Stimulated activated CD4-positive, alpha-beta T cell treated with anti-CD3 and anti-CD28 coated beads, Interleukin-1b, Interleukin-23, amount 100 ng/mL, for 4 hours (primary cell): Measurements from ENCODE around the gene TPP2.
A peak's percentile ranks its signal among the peaks of the same experiment; 100 is the strongest.

Experiments
- DNase-seq, 2 donors: peaks; one replicate each; pipeline ENCODE4 v3.0.0-alpha.2; 2020; ENCODE audit warnings: low read depth in 2 of 2

TPP2 gene

DNA sequence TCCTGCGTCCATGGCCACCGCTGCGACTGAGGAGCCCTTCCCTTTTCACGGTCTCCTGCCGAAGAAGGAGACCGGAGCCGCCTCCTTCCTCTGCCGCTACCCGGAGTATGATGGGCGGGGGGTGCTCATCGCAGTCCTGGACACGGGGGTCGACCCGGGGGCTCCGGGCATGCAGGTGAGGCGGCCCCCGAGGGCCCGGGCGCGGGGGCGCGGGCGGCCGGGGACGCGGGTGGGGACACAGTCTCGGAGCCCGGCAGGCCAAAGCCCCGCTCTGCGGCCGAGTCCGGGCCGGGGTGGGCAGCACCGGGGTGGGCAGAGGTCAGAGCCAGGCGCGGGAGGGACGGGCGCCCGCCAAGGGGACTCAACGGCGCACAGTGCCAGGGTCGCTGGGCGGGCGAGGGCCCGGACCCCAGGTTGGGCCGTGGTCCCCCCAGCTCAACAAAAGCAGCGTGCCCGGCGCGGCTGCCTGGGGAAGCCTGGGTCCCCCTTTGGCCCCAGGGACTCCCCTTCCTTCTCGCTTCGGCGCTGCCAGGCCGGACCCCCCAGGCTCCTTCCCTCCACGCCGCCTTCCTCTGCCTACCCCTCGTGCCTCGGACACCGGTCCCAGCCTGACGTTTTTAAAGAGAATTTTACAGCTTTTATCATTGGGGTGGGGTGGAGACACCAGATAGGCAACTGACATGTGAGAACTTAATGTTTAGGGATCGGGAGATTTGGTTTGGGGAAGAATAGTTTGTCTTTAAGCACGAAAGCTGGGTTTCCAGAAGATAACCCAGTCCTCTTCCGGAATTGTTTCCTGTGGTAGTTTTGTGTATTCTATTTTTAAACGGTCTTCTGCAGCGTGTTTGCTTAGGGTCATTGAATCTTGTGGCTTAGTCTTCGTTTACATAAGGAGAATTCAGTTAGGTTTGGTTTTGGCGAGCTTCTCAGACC, 509 bp downstream of the TPP2 start:
- peak in 1 of 2 donors; percentile 15 for DNase-seq

DNA sequence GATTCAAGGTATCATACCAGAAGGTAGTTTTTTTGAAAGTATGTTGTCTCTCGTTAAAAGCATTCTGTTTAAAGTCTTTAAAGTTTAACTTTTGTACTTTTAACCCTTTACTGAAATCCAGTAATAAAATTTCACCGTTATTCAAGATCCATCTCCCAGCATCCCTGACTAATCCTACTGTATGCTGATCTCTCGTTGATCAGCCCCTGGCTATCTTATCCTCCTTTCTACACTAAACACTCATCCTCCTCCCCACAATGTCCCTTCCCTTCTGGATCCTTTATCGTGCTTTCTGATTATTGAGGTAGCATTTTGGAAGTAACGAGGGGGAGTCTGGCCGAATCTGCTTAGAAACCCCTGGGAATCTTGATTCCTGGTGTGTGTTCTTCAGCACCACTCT, 1.3 kb downstream of the TPP2 start:
- no peak for DNase-seq

DNA sequence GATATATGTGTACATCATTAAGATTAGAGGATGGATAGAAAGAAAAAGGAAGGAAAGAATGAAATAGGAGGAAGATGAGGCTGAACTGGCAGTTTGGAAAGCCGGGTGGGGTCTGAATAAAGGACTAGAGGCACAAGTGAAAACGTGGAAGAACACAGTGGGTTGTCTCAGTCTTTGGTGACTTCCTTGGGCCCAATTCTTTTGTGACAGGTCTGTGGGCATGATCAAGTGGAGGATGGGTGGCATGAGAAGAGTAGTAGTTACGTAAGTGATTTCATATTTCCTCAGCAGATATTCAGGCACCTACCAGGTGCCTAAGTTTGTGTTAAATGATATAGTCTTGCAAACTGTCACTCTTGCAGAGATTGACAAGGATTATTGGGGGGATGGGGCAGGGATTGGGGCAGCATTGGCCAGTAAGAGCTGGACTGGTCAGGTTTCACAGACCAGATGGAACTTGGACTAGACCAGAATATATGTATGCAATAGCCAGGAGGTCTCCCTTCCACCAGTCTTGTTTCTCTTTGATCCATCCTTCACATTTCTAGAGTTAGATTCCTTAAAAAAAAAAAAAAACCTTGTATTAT, 2.7 kb downstream of the TPP2 start:
- no peak for DNase-seq

DNA sequence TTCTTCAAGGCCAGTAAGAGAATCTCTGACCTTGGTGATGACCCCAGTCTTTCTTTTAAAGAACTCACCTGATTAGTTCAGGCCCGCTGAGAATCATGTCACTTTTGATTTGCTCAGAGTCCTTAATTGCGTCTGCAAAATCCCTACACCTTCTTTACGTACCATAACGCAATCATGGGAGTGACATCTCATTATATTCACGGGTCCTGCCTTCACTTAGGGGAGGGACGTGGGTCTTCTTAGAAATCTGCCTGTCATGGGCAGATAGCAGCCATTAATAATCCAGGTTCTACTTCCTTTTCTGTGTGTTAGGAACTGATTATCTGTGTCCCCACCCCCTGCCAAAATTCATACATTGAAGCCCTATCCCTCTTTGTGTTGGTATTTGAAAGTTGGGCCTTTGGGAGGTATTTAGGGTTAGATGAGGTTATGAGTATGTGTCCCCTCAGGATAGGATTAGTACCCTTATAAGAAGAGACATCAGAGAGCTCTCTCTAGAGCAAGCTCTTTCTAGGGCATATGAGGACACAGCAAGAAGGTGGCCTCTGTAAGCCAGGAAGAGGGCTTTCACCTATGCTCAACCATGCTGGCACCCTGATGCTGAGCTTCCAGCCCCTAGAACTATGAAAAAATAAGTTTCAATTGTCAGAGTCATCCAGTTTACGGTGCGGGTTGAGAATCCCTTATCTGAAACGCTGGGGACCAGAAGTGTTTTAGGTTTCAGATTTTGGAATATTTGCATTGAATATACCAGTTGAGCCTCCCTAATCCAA, 9.9 kb downstream of the TPP2 start:
- DNase-seq, result no peak

DNA sequence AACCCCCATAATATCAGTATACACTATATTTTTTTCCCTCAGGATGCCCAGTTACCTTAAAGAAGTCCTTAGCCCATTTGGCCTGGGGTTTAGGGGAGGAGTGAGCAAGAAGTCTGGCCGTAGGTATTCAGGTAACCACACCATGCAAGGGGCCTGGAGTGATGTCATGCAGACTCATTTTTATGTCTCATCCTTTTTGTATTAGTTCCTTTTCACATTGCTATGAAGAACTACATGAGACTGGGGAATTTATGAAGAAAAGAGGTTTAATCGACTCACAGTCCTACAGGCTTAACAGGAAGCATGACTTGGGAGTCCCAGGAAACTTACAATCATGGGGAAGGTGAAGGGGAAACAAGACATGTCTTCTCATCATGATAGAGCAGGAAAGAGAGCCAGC, 12.2 kb downstream of the TPP2 start:
- no peak for DNase-seq

DNA sequence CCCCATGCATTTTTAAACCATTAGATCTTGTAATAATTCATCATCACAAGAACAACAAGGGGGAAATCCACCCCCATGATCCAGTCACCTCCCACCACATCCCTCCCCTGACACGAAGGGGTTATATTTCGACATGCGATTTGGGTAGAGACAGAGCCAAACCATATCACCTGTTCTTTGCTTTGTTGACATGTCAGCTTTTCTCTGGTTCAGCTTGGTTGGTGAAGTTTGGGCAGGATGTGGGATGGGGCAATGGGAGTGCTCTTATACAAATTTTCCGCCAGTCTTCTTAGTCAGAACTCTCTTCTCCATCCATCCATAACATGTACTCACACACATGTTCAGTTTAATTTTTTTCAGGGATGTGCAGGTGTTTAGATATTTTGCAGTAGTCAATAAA, 12.9 kb downstream of the TPP2 start:
- no peak for DNase-seq

DNA sequence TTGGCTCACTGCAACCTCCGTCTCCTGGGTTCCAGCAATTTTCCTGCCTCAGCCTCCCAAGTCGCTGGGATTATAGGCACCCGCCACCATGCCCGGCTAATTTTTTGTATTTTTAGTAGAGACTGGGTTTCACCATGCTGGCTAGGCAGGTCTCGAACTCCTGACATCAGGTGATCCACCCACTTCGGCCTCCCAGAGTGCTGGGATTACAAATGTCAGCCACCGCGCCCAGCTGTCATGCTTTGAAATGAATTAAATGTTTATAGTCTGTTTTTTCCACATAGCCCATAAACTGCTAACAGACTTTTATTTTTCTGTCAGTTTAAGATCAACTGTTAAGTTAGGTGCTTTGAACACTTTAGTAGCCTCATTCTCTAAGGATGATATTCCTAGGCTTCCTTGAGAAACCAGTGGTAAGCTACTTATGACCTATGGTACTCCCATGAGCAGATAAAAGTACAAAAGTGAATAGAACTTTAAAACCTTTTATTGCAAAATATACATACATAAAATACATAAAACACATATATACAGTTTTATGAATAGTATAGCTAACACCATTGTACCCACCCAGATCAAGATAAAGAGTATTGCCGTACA, 13.6 kb downstream of the TPP2 start:
- DNase-seq, result no peak

DNA sequence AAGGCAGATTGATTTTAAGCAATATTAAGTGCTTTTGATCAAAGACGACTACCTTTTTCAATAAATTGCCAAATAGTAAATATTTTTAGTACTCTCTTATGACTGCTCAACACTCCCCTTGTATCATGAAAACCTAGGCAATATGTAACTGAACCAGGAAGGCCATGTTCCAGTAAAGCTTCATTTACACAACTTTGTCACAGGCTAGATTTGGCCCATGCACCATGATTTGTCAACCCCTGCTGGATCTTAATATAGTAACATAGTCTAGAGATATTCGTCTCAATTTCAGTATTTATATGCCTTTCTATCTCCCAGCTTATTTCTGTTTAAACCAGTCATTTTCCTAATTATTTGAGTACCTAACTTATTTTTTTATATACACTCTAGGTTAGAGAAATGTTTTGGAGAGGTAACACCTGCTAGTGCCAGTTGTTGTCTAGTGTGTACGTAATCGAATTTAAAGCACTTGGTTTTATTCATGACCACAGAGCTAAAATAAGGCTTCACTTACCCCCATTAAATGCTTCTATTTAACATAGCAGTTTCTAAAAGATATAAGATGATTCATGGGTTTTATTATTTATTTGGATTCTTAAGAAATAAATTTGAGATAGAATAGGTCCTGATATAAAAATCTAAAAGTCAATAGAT, 21.0 kb downstream of the TPP2 start:
- no peak for DNase-seq

DNA sequence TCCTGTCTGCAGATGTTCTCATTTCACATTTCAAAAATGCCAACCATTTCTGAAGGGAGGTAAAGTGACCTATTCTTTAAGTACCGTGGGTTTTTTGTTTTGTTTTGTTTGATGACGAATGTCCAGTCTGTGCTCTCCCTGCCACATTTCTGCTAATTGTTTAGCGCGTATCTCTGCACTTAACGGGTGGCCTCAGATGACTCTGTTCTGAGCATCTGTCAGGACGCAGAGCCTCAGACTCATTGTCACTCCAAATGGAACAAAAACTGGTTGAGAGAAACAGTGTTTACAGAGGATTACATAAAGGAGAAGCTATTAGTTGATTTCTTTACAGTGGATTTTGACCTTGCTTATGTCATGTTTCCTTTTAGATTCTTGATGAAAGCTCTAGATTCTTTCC, 23.7 kb downstream of the TPP2 start:
- DNase-seq, result no peak

DNA sequence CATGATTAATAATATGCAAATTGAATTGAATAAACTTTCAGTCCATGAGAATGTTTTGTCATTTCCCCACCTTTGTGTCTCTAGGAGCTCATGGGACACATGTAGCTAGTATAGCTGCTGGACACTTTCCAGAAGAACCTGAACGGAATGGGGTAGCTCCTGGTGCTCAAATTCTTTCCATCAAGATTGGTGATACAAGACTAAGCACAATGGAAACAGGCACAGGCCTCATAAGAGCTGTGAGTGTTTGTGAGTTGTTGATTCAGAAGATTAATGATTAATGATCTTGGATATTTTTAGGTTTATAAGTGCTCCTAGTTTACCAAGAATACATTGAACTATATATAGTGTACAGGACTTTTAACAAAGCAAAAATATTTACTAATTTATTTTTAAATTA, 30.1 kb downstream of the TPP2 start:
- DNase-seq, result no peak

DNA sequence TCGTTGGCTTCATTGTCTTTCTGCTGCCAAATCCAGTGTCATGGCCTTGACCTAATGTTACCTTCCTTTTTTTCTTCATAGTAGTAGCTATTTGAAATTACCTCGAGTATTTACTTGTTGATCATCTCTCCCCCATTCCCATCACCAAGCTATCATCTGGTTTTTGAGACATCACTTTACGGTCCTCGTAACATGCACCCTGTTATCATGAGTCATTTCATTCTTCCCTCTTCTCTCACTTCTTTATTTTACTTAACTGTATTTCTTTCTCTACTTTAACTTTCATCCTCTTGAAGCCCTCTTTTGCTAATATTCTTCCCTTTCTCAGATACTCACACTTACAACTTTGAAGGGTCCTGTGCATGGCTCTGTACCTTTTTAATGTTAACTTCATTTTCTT, 31.8 kb downstream of the TPP2 start:
- DNase-seq, result no peak

DNA sequence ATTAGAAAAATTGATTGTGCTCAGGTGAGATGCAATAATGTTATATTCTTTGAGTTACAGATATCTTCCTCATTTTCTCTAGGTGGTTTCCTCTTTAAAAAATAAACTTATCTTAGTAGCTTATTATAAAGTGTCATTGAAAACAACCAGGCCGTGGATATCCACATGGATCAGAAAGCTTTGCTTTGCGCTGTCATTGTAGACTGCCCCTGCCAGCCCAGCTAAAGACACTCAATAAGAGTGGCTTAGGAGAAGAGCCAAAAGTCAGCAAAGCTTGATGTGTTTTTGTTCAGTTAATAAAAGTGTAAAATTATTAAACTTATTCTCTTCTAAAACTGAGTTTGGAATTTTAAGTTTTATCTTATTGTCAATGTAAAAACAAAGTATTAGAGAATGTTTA, 34.4 kb downstream of the TPP2 start:
- no peak for DNase-seq

DNA sequence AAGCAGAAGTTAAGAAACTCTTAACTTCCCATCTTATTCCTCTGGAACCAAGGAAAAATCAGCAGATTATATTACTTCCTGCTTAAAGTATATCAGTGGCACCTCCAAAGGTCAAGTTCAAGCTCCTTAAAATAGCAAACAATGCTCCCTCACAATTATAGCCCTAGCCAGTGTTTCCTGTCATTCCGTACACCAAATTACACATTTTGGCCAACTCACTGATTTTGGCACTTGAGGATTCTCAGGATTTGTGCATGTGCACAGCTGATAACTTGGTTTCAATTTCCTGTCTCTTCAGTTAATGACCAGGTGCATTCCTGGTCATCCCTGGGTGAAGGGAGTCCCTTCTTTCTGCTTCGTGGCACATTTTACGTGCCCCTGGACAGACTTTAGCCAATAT, 42.0 kb downstream of the TPP2 start:
- no peak for DNase-seq

DNA sequence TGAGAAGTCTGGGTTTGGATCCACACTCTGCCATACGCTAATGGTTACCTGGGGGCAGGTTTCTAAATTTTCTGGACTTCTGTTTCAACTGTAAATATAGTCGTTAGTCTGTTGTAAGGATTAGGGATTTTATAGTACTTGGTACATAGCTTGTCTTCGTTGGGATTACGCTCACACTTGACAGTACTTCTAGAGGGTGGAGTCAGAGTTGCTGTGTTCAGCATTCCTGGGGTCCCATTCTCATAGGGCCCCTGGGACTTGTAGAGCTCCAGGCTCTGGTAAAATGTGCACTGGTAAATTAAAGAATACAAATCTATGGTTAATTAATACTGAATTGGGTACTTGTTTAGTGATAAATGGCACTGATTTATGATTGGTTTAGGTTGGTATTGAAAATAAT, 45.2 kb downstream of the TPP2 start:
- DNase-seq, result no peak

DNA sequence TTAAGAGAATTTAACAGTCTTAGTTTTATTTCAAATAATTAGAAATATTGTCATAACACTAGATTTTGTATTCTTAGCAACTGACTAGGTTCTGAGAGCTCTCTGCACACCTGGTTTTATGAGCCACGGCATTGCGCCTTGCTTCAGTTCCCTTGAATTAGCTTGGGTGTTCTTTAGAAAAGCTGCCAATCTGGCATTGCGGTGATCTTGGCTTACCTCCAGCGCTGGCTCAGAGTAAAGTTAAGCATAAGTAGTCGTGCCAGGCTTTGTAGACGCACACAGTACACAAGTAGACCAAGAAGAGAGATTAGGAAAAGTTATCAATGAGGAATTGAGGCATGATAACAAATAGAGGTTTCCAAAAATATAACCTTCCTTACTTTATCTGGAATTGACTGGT, 45.7 kb downstream of the TPP2 start:
- DNase-seq, result no peak

DNA sequence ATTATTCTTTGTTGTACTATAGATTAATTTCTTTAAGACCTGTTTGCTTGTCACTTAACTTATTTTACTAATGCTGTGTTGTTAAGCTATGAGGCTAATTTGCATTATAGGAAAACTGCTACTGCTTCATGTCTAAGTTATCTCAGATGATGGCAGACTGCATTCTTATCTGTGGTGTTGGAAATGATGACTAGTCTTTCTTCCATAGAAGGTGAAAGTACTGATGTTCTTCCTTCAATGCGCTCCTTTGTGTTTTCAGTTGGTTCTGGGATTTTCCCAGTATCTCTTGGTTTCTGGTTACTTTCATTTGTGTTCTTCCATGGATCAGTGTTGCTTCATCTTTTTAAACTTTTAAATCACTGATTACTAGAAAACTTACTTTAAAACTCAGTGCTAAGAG, 46.9 kb downstream of the TPP2 start:
- no peak for DNase-seq

DNA sequence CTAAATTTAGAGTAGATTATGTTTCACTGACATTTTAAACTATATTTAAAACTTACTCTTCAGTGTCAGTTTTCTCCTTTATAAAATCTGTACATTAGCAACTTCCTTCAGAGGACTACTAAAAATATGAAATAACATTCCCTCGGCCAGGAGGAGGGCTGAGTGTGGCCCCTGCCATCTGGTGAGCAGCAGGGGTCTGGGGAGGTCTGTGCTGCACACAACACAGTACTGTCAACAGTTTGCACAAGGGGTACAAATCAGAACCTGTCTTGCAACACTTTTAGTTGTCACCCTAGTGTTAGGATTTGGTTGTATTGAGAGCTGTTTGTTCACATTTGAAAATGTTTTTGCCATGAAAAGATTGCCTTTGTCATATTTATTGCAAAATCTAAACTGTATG, 48.9 kb downstream of the TPP2 start:
- no peak for DNase-seq

DNA sequence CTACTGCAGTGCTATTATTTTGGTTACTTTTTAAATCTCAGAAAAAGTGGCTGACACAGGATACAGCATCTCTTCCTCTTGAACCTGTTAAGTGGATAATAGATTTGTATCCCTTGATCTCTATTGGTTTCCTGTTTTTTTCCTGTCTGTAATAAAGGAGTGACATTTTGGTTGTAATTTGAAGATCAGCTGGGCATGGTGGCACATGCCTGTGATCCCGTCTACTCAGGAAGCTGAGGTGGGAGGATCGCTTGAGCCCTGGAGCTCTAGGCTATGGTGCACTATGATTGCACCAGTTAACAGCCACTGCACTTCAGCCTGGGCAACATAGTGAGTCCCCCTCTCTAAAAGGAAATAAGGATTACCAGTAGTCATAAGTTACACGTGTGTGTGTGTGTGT, 51.3 kb downstream of the TPP2 start:
- no peak for DNase-seq

DNA sequence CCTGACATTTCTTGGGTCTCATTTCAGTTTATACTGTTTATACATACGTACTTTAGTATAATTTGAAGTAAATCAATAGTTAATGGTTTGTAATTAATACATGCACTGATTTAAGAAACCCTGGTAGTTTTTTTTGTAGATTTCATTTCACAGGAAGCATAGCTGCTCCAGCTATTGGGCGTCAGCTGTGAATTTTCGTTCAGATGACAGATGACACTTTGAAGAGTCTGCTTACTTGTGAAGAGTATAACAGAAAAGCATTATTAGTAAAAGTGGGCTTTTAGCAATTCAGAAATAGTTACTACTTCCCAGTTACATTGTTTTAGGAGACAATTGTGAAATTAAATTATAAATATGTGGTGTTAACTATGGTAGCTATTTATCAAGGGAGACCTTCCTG, 53.7 kb downstream of the TPP2 start:
- DNase-seq, result no peak

DNA sequence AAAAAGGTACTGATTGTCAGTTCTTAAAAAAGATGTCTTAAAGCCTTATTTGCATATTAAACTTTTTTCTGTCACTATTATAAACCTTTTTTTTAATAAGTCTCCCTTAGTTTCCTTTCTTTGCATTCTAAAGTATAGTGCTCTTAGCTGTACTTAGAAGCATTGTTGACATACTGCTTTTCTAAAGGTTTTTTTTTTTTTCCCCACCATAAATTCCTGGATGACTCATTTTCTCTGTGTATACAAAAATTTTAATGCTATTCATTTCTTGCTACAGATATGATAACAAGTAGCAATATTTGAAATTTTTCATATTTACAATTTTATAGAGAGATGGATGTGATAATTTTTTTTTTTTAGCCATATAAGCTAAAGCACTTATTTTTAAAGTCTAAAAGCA, 54.6 kb downstream of the TPP2 start:
- no peak for DNase-seq

DNA sequence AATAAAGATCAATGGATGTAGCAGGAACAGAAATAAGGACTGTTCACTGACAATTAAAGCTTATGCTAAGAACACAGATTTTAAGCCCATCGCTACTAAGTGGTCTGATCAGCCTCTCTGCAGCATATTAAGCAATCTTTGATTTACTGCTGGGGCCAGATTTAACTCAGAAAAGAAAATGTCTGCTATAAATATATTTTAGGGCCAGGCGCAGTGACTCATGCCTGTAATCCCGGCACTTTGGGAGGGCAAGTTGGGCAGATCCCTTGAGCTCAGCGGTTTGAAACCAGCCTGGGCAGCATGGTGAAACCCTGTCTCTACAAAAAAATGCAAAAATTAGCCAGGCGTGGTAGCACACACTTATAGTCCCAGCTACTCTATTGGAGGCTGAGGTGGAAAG, 55.1 kb downstream of the TPP2 start:
- DNase-seq, result no peak

DNA sequence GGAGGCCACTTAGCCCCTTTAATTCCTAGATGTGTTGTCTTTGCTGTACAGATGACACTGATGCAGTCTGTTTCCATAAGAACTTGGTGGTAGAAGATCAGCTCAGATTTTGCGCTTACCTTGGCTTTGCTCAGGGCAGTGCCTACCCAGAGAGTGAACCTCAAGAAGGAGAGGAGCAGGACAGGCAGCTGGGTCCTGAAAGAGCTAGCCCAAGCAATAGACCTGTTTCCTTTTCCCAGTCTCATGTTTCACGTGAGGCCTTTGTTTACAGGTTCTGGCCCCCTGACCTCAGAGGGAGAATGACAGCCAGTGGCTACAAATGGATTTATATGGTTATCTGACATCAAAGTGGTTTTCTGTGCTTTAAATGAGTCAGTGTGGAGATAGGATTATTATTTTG, 58.0 kb downstream of the TPP2 start:
- no peak for DNase-seq
